Non-pigmented ciliary epithelial cell (primary cell): ENCODE data around the gene FOXO6.

ENCODE experiments used
- DNase-seq: peaks from one replicate; pipeline ENCODE4 v3.0.0-alpha.2; 2010; ENCODE audit warnings: low read depth

Gene FOXO6

GRCh38 chr1:41353744-41354143, 7.5 kb upstream of the FOXO6 start:
- DNase-seq, result no peak

GRCh38 chr1:41354956-41355355, 6.3 kb upstream of the FOXO6 start:
- no peak for DNase-seq

- no peak for DNase-seq
These were observed 5.9 kb upstream of the FOXO6 start for GRCh38 chr1:41355356-41355755.

- no peak for DNase-seq
These were observed 5.5 kb upstream of the FOXO6 start for GRCh38 chr1:41355761-41356160.

DNA sequence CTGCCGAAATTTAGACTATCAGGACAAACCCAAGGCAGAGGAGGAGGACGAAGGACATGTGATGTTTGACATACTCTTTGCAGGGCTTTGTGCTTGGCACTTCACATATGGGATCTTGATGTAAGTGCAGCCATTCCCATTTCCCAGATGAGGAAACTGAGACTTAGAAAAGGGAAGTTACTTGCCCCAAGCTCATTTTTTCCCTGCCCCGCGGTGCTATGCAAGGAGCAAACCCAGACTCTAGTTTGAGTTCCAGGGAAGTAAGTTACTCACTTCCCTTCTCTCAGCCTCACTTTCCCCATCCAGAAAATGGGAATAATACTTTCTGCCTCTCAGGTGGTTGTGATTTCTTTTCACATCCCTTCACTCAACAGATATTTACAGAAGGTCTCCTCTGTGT, 4.5 kb upstream of the FOXO6 start:
- no peak for DNase-seq

GRCh38 chr1:41357451-41358101, 3.7 kb upstream of the FOXO6 start:
- no peak for DNase-seq

GRCh38 chr1:41358131-41359021, 2.9 kb upstream of the FOXO6 start:
- DNase-seq, result no peak

DNA sequence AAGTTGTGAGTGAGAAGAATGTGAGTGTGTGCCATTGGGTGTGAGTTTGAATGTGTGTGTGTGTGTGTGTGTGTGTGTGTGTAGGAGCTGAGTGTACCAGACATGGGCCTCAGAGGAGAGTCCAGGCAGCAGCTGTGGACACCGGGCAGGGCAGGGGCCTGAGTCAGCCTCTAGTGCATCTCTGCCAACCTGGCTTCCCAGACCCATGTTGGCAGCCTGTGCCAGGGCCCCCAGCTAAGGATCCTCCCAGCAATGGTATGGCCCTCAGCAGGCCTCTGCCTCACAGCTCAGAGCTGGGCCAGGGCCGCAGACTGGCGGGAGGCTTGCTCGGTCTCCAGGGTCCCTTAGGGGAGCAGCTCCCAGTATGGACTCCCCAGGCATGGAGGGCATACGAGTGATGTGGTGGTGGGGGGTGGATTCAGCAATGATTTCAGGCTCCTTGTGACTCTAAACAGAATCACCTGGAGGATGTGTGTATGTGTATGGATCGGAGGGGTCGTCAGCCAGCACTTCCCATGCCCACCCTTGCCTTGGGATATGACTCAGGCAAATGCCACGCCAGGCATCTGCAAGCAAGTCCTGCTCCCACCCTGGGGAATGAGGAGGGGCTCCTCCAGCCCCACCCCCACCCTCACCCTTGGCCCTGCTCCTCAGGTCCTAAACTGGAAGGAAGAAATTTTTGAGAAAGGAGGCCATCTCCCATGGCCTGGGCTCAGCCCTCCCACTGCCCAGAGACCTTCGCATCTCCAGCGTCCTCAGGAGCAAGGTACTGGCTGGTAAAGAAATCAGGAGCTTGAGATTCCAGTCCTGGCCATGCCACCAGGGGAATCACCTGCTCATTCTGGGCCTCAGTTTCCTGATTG, 1.8 kb upstream of the FOXO6 start:
- no peak for DNase-seq

DNA sequence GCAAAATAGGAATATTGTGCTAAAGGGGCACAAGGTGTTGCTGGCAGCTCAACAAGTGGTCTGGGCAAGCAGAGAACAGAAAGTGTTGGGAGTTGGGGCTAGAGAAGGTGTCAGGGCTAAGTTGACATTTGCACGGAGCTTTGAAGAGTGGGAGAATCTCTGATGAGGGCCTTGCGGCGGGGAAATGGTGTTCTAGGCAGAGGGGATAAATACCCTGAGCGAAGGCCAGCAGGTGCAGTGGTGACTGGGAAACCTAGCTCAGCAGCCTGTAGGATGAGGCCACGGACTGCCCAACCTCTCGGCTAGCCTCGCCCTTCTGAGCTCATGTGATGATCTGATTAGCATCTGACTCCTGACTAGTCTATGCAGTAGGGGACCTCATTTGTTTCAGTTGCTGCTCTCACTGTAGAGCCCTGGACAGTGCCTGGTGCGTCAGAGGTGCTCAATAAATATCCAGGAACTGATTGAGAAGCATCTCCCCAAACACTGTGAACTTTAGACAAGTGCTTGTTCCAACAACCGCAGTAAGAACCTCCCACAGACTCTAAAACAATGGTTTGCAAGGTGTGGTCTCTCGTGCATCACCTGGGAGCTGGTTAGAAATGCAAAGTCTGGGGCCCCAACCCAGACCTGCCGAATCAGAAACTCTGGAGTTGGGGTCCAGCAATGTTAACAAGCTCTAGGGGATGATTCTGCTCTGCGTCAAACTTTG, 1.0 kb upstream of the FOXO6 start:
- no peak for DNase-seq

- no peak for DNase-seq
These were observed 492 bp downstream of the FOXO6 start for GRCh38 chr1:41361495-41362356.

DNA sequence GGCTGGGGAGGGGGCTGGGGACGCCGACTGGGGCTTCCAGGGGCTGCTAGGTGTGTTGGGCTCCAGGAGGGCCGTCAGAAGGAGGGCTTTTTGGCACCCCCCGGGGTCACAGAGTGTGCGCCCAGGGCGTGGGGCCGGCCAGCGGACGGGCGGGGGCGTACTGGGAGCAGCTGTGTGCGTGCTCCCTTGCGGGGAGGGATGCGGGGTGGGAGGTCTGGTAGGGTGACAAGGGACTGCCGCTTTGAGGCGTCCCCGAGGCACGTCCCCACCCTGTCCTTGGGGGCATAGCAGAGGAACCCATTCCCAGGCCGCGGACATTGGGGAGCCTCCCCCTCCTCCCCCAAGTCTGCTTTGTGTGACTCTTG, 1.1 kb downstream of the FOXO6 start:
- DNase-seq, result no peak

DNA sequence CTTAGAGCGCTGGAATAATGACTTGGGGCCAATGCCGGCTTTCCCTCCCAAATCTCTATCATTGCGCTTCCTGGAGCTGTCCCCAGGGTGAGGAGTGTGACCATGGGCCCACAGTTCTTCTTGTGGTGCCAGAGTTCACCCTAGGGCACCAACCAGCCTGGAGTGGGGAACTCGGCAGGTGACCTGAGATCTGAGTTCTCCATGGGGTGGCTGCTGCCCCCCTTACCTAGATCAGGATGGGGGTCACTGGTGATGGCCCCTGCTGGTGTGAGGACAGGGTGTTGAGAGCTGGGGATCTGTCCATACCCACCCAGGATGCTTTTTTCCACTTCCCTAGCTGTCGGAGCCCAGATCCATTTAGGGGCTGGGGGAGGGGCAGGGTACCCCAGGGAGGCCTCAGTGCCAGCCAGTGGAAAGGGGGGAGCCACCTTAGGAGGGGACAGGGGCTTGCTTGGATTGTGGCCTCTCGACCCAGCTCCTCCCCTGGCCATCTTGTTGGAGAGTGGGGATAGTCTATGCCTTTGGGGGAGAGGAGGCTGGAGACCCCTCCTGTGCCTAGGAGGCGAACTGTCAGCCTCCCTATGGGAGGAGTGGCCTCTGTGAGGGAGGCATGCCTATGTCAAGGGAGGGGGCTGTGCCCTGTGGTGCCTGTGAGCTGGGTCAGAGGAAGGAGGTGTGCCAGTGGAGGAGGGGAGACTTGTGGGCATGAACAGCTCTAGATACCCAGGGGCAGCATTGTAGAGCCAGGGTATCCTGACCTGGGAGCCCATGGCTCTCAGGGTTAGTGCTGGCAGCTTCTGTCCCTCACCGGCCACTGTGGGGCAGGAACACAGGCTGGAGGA, 1.7 kb downstream of the FOXO6 start:
- DNase-seq, result no peak

- no peak for DNase-seq
These were observed 2.5 kb downstream of the FOXO6 start for GRCh38 chr1:41363591-41364320.

GRCh38 chr1:41364442-41365319, 3.4 kb downstream of the FOXO6 start:
- no peak for DNase-seq

DNA sequence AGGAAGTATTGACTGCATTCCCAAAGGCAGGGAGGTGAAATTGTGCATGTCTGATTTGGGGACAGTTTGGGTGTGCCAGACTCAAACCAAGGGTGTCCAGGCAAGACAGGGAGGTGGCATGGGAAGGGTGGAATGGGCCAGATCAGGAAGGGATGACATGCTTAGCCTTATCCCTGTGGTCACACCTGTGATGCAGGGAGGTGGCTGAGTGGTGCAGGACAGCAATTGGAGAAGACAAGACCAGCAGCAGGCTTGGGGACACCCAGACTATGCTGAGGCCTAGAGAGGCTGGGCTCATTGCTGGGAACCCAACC, 4.0 kb downstream of the FOXO6 start:
- no peak for DNase-seq

GRCh38 chr1:41365772-41366454, 4.7 kb downstream of the FOXO6 start:
- no peak for DNase-seq

GRCh38 chr1:41366455-41367287, 5.4 kb downstream of the FOXO6 start:
- no peak for DNase-seq
